ENCODE data around the gene UBE2G2.

UBE2G2 gene

DNA sequence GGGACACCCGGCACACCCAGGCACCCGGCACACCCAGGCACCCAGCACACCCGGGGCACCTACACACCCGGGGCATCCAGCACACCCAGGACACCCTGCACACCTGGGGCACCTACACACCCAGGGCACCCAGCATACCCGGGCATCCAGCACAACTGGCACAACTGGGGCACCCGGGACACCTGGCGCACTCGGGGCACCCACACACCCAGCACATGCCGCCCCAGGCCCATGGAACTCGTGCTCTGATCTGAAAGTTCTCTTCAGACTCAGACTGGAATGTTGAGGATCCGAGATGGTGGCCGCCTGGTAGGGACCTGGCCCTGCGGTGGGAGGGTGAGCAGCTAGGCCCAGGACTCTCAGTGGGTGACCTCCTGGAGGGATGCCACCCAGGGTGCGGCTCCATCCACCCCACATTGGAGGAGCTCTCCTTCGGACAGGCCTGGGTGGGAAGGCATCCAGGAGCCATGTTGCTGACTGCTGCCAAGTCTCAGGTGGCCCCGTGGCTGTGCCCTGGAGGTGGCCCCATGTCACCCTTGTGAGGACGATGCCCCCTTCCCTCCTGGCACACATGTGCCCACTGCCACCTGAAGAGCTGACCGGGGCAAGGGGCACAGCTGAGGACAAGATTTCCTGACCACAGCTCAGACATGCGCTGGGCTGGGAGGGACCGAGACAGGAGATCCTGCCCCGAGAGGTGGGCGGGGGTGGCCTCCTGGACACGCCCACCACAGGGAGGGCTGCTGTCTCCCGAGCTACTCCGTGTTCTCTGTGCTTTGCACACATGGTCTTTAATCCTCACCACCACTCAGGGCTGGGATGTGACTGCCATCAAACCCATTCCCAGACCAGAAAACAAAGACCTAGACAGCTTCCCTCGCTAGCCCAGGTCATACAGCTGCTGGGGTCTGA lies 37.0 kb downstream of the UBE2G2 start:
- DNase-seq (ENCODE audit: low read depth, low spot score) = no peak
- TF ChIP-seq, protein P1, sequence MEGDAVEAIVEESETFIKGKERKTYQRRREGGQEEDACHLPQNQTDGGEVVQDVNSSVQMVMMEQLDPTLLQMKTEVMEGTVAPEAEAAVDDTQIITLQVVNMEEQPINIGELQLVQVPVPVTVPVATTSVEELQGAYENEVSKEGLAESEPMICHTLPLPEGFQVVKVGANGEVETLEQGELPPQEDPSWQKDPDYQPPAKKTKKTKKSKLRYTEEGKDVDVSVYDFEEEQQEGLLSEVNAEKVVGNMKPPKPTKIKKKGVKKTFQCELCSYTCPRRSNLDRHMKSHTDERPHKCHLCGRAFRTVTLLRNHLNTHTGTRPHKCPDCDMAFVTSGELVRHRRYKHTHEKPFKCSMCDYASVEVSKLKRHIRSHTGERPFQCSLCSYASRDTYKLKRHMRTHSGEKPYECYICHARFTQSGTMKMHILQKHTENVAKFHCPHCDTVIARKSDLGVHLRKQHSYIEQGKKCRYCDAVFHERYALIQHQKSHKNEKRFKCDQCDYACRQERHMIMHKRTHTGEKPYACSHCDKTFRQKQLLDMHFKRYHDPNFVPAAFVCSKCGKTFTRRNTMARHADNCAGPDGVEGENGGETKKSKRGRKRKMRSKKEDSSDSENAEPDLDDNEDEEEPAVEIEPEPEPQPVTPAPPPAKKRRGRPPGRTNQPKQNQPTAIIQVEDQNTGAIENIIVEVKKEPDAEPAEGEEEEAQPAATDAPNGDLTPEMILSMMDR (IDR thresholded peaks at IDR 0.05; ENCODE audit: insufficient read depth, low read length, missing control alignments) = no peak
- ChIA-PET POLR2A (no interaction called here), CTCF (no interaction called here)
- H3K4me3 ChIP-seq (ENCODE audit: low read depth, low read length) = no peak overlapping the region

DNA sequence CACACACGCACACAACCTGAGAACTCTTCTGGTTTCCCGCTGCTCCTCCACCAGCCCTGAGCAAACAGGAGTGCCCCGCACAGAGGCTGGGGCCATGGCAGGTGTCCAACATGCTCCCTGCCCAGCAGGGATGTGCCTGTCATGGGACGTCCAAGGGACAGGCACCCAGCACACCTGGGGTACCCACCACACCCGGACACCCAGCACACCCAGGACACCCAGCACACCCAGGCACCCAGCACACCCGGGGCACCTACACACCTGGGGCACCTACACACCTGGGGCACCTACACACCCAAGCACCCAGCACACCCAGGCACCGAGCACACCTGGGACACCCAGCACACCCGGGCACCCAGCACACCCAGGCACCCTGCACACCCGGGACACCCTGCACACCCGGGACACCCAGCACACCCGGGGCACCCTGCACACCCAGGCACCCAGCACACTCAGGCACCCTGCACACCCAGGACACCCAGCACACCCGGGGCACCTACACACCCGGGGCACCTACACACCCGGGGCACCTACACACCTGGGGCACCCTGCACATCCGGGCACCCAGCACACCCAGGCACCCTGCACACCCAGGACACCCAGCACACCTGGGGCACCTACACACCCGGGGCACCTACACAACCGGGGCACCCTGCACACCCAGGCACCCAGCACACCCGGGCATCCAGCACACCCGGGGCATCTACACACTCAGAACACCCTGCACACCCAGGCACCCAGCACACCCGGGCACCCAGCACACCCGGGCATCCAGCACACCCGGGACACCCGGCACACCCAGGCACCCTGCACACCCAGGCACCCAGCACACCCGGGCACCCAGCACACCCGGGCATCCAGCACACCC lies 37.9 kb downstream of the UBE2G2 start:
- POLR2A ChIA-PET = no interaction called here
- TF ChIP-seq, protein P1 (IDR thresholded peaks at IDR 0.05; ENCODE audit: insufficient read depth, low read length, missing control alignments) = no peak
- no peak for DNase-seq (ENCODE audit: low read depth, low spot score)
- no peak overlapping the region for H3K4me3 ChIP-seq (ENCODE audit: low read depth, low read length)
- CTCF ChIA-PET = no interaction called here

DNA sequence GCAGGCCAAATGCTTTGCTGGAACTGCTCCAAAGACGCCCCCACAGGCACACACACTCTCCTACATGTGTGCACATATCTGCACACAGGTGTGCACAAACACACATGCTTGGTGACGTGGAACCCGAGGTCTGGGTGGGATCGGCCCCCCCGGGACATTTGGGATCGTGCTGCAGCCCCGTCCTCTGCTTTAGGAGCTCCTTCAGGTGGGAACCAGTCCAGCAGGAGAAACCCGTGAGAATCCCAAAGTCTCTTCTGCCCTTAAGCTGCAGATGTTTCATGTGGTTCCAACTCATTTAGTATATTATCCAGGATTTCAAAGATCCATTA lies 38.6 kb downstream of the UBE2G2 start:
- CTCF ChIA-PET = no interaction called here
- TF ChIP-seq, protein P1 (IDR thresholded peaks at IDR 0.05; ENCODE audit: insufficient read depth, low read length, missing control alignments) = no peak
- no peak for DNase-seq (ENCODE audit: low read depth, low spot score)
- no peak overlapping the region for H3K4me3 ChIP-seq (ENCODE audit: low read depth, low read length)
- POLR2A ChIA-PET = no interaction called here

DNA sequence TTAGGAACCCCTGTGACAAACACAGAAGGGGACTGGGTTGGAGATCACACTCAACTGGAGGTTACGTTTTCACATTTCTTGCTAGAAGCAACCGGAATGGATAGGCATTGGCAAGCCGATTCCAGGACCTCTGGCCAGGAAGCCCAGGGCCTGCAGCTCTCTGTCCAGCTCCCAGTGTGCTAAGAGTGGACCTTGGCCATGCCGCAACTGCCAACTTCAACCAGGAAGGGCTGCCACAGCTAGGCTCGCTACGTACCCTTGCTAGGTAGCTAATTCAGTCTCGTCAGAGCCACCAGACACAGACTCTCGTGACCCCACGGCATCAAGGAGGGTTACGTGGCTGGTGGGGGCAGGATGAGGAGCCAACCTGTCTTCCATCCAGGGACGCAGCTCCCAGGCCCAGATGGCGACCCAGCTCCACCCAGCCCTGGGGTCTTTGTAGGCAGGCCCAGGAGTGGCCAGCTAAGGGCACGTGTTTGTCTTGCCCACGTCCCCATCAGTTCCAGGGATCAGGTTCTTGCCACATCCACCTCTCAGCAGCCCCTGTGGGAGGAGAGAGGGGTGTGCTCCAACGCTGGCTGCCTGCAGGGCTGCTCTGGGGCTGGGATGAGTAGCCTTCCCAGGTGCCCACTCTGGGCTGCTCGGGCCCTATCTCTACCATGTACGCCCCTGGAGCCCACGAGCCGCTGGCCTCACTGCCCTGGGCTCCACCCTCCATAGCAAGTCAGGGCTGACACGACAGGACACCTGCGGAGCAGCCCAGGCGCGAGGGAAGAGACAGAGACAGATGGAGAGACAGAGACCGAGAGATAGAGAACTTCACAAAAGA lies 39.2 kb downstream of the UBE2G2 start:
- no peak overlapping the region for H3K4me3 ChIP-seq (ENCODE audit: low read depth, low read length)
- TF ChIP-seq, protein P1 (IDR thresholded peaks at IDR 0.05; ENCODE audit: insufficient read depth, low read length, missing control alignments) = no peak
- POLR2A ChIA-PET = no interaction called here
- CTCF ChIA-PET = no interaction called here
- DNase-seq (ENCODE audit: low read depth, low spot score) = no peak

DNA sequence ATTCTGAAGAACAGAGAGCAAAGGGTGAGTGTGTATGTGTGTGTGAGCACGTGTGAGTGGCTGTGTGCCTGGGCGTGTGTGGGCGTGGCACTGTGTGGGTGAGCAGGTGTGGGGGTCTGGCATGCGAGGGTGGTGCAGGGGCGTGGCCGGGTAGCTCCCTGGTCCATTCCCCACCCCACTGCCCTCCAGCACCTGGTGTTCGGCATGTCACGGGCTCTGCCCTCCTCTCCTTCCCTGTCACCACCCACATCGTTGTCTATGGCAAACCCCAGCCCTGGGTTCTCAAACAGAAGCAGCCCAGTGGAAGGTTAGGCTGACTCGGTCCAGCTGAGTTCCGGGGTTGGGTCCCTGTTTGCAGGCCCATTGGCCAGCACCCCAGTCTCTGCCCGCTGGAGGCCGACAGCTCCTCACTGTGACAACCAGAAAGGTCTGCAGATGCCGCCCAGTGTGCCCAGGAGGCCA lies 39.8 kb downstream of the UBE2G2 start:
- ChIA-PET POLR2A (no interaction called here), CTCF (interaction anchor here (1.0 kb wide), 1 partner anchor 32 kb away, joined by 3 read pairs; no protein-coding TSS in a partner anchor)
- no peak overlapping the region for H3K4me3 ChIP-seq (ENCODE audit: low read depth, low read length)
- TF ChIP-seq, protein P1 (IDR thresholded peaks at IDR 0.05; ENCODE audit: insufficient read depth, low read length, missing control alignments) = no peak
- no peak for DNase-seq (ENCODE audit: low read depth, low spot score)

All from AG04449 (cell line).